MM.1S (cell line): Measurements from ENCODE around the gene KIF5A.

ENCODE experiments used
- EZH2 ChIP-seq: fragments of 300-600 bp; sonication (generic); optimal IDR thresholded peaks from 2 replicates; pipeline ENCODE3; 2017; ENCODE audit warnings: low read depth, mild to moderate bottlenecking, antibody characterized with exemption, low read length, mixed read lengths
- EZH2phosphoT487 ChIP-seq: fragments of 300-600 bp; sonication (generic); IDR thresholded peaks from 2 replicates; pipeline ENCODE4 v1.6.1; 2018; ENCODE audit warnings: antibody characterized with exemption, low read length
- TF ChIP-seq, protein P1 (sequence below): fragments of 300-600 bp; sonication (generic); IDR thresholded peaks from 2 replicates; pipeline ENCODE4 v1.5.1; 2016; ENCODE audit warnings: antibody characterized with exemption, low read length, mixed read lengths

GRCh38 chr12:57612711-57613426 is 63.0 kb downstream of the KIF5A start:
- TF ChIP-seq EZH2, result no peak
- TF ChIP-seq, protein P1, sequence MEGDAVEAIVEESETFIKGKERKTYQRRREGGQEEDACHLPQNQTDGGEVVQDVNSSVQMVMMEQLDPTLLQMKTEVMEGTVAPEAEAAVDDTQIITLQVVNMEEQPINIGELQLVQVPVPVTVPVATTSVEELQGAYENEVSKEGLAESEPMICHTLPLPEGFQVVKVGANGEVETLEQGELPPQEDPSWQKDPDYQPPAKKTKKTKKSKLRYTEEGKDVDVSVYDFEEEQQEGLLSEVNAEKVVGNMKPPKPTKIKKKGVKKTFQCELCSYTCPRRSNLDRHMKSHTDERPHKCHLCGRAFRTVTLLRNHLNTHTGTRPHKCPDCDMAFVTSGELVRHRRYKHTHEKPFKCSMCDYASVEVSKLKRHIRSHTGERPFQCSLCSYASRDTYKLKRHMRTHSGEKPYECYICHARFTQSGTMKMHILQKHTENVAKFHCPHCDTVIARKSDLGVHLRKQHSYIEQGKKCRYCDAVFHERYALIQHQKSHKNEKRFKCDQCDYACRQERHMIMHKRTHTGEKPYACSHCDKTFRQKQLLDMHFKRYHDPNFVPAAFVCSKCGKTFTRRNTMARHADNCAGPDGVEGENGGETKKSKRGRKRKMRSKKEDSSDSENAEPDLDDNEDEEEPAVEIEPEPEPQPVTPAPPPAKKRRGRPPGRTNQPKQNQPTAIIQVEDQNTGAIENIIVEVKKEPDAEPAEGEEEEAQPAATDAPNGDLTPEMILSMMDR, result no peak
- TF ChIP-seq EZH2phosphoT487, result no peak
